Gastrocnemius medialis (tissue), 4 donors: ENCODE data around the gene NFAT5.

Source experiments
- CTCF ChIP-seq, 5 experiments: fragments of 450-650 bp in 3 of 5; fragments of 200-600 bp in 2 of 5; sonication (generic) in 2 of 5; IDR thresholded peaks in 4 of 5; conservative IDR thresholded peaks in 1 of 5; 1 replicate in 4 of 5; 2 replicates in 1 of 5; pipeline ENCODE4 v1.5.1; 2016 to 2019; ENCODE audit warnings: antibody characterized with exemption in 5 of 5, mild to moderate bottlenecking in 3 of 5, moderate library complexity in 3 of 5
- POLR2A ChIP-seq, 2 donors: fragments of 450-650 bp; IDR thresholded peaks; one replicate each; pipeline ENCODE4 v1.6.1; 2017; ENCODE audit warnings: antibody characterized with exemption in 2 of 2, mild to moderate bottlenecking in 2 of 2, moderate library complexity in 2 of 2

GRCh38 chr16:69535123-69536050 lies 30.4 kb upstream of the NFAT5 start:
- no peak for TF ChIP-seq CTCF (IDR thresholded peaks at IDR 0.05 in 4 of 5, conservative IDR thresholded peaks at IDR 0.05 in 1 of 5)
- TF ChIP-seq POLR2A (IDR thresholded peaks at IDR 0.05) = no peak
